Measurements from ENCODE around the gene KCND3.

Gene KCND3

GRCh38 chr1:111998332-111998731, 8.9 kb upstream of the KCND3 start:
- Histone ChIP-seq H3K4me1 (ENCODE audit: control insufficient read depth in 1 of 2, insufficient read depth in 1 of 2, low read depth in 1 of 2, low read length in 1 of 2) (no peaks in the 10 kb centered on the region), H3K4me3 (ENCODE audit: low read depth in 1 of 2, low read length in 1 of 2) (no peak overlapping the region), H3K27me3 (peaks cover 62% of the 10 kb centered on the region), H3K9me3 (no peaks in the 10 kb centered on the region), H3K27ac (no peak overlapping the region), H3K36me3 (no peaks in the 10 kb centered on the region)
- TF ChIP-seq, protein P1, sequence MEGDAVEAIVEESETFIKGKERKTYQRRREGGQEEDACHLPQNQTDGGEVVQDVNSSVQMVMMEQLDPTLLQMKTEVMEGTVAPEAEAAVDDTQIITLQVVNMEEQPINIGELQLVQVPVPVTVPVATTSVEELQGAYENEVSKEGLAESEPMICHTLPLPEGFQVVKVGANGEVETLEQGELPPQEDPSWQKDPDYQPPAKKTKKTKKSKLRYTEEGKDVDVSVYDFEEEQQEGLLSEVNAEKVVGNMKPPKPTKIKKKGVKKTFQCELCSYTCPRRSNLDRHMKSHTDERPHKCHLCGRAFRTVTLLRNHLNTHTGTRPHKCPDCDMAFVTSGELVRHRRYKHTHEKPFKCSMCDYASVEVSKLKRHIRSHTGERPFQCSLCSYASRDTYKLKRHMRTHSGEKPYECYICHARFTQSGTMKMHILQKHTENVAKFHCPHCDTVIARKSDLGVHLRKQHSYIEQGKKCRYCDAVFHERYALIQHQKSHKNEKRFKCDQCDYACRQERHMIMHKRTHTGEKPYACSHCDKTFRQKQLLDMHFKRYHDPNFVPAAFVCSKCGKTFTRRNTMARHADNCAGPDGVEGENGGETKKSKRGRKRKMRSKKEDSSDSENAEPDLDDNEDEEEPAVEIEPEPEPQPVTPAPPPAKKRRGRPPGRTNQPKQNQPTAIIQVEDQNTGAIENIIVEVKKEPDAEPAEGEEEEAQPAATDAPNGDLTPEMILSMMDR (IDR thresholded peaks at IDR 0.05), result no peak

GRCh38 chr1:111992476-111992875, 3.0 kb upstream of the KCND3 start:
- TF ChIP-seq, protein P1 (IDR thresholded peaks at IDR 0.05), result no peak
- H3K4me1 ChIP-seq (ENCODE audit: control insufficient read depth in 1 of 2, insufficient read depth in 1 of 2, low read depth in 1 of 2, low read length in 1 of 2), result no peaks in the 10 kb centered on the region
- H3K27me3 ChIP-seq, result peaks cover 99% of the 10 kb centered on the region
- H3K9me3 ChIP-seq, result no peaks in the 10 kb centered on the region
- no peak overlapping the region for H3K4me3 ChIP-seq (ENCODE audit: low read depth in 1 of 2, low read length in 1 of 2)
- H3K27ac ChIP-seq, result no peak overlapping the region
- H3K36me3 ChIP-seq, result no peaks in the 10 kb centered on the region

GRCh38 chr1:111990878-111991718, 1.6 kb upstream of the KCND3 start:
- Histone ChIP-seq H3K27me3 (peaks cover 99% of the 10 kb centered on the region), H3K36me3 (no peaks in the 10 kb centered on the region), H3K4me3 (ENCODE audit: low read depth in 1 of 2, low read length in 1 of 2) (no peak overlapping the region), H3K4me1 (ENCODE audit: control insufficient read depth in 1 of 2, insufficient read depth in 1 of 2, low read depth in 1 of 2, low read length in 1 of 2) (no peaks in the 10 kb centered on the region), H3K27ac (no peak overlapping the region), H3K9me3 (no peaks in the 10 kb centered on the region)
- TF ChIP-seq, protein P1 (IDR thresholded peaks at IDR 0.05), result no peak

- no peak overlapping the region for H3K27ac ChIP-seq
- no peaks in the 10 kb centered on the region for H3K4me1 ChIP-seq (ENCODE audit: control insufficient read depth in 1 of 2, insufficient read depth in 1 of 2, low read depth in 1 of 2, low read length in 1 of 2)
- no peaks in the 10 kb centered on the region for H3K36me3 ChIP-seq
- H3K4me3 ChIP-seq (ENCODE audit: low read depth in 1 of 2, low read length in 1 of 2), result no peak overlapping the region
- H3K27me3 ChIP-seq, result peaks cover 99% of the 10 kb centered on the region
- TF ChIP-seq, protein P1 (IDR thresholded peaks at IDR 0.05), result no peak
- no peaks in the 10 kb centered on the region for H3K9me3 ChIP-seq
Observed at GRCh38 chr1:111990026-111990877, 784 bp upstream of the KCND3 start.

DNA sequence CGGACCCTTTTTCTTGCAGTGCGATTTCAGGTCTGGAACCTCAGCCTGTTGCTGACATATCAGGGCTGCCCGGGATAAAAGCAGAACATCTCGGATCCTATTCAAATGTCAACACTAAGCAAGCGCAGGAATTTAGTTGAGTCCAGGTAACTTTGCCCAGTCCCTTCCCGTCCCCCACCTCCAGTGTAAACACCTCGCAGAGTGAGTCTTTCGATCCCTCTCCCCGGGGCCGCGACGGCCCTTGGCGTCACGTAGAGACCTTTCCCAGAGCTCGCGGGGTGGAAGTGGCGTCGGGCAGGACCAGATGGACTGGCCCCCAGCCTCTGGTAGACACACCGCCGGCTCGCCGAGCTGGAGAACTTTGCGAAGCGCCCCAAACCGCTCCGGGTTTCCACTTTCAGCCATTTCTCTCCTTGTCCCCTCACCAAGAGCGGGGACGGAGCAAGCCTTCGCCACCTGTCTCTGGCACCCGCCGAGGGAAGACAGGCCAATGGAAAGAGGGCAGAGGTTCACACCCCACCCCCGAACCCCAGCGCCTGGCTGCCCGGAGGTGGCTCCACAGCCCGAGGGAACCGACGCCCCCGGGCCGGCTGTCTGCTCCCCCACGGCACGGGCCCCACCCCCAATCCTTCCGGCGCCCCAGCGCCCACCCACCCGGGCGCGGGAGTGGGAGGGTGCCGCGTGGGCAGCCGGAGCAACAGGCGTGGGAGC, 570 bp downstream of the KCND3 start:
- Histone ChIP-seq H3K4me1 (ENCODE audit: control insufficient read depth in 1 of 2, insufficient read depth in 1 of 2, low read depth in 1 of 2, low read length in 1 of 2) (no peaks in the 10 kb centered on the region), H3K9me3 (no peaks in the 10 kb centered on the region), H3K27ac (no peak overlapping the region), H3K27me3 (peaks cover 92% of the 10 kb centered on the region), H3K4me3 (ENCODE audit: low read depth in 1 of 2, low read length in 1 of 2) (no peak overlapping the region), H3K36me3 (no peaks in the 10 kb centered on the region)
- TF ChIP-seq, protein P1 (IDR thresholded peaks at IDR 0.05), result no peak

All from neutrophil (primary cell).